ENCODE measurements around the gene DUSP18.
"Not testable (repeated sequence)": the region's sequence is repeated elsewhere in the genome, so short reads cannot be mapped to it uniquely, and the experiment has no call there.

Gene DUSP18

DNA sequence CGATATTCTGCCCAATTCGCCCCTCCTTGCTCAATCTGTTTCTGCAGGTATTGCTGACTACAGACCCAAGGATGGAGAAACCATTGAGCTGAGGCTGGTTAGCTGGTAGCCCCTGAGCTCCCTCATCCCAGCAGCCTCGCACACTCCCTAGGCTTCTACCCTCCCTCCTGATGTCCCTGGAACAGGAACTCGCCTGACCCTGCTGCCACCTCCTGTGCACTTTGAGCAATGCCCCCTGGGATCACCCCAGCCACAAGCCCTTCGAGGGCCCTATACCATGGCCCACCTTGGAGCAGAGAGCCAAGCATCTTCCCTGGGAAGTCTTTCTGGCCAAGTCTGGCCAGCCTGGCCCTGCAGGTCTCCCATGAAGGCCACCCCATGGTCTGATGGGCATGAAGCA, 41.3 kb downstream of the DUSP18 start:
- TF ChIP-seq EZH2 (IDR thresholded peaks at IDR 0.05) (no peak), POLR2AphosphoS5 (IDR thresholded peaks at IDR 0.05; ENCODE audit: borderline replicate concordance, low read depth, low read length) (no peak), FOXP2 (optimal IDR thresholded peaks at IDR 0.05; ENCODE audit: control extremely low read depth, extremely low read length, insufficient read depth) (no peak)
- Histone ChIP-seq H3K4me3 (no peak overlapping the region), H3K36me3 (ENCODE audit: insufficient read depth, low read length) (no peaks in the 10 kb centered on the region), H3K27ac (no peak overlapping the region), H3K9me3 (ENCODE audit: low read depth, low read length) (no peaks in the 10 kb centered on the region), H3K9ac (ENCODE audit: insufficient read length) (no peak overlapping the region)
- DNase-seq (ENCODE audit: low read depth, low spot score): no peak

DNA sequence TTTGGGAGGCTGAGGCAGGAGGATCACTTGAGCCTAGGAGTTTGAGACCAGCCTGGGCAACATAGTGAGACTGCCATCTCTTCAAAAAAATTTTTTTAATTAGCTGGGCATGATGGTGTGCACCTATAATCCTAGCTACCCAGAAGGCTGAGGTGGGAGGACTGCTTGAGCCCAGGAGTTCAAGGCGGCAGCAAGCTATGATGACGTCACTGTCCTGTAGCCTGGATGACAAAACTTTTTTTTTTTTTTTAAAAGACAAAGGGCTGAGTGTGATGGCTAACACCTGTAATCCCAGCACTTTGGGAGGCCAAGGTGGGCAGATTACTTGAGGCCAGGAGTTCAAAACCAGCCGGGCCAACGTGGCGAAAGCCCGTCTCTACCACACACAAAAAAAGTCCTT, 47.8 kb downstream of the DUSP18 start:
- DNase-seq (ENCODE audit: low read depth, low spot score); H3K27ac ChIP-seq; H3K4me3 ChIP-seq; H3K9me3 ChIP-seq (ENCODE audit: low read depth, low read length); H3K36me3 ChIP-seq (ENCODE audit: insufficient read depth, low read length); H3K9ac ChIP-seq (ENCODE audit: insufficient read length): not testable (repeated sequence)

DNA sequence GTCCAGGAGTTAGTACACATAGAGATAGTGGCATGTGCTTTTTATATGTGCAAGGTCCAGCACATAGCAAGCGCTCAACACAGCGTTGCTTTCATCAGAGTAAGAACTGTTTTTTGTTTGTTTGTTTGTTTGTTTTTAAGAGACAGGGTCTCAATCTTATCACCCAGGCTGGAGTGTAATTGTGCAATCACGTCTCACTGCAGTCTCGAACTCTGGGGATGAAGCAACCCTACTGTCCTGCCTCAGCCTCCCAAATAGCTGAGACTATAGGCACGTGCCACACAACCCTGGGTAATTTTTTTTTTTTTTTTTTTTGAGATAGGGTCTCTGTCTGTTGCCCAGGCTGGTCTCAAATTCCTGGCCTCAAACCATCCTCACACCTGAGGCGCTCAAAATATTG, 49.9 kb downstream of the DUSP18 start:
- no peak for TF ChIP-seq FOXP2 (optimal IDR thresholded peaks at IDR 0.05; ENCODE audit: control extremely low read depth, extremely low read length, insufficient read depth)
- TF ChIP-seq EZH2 (IDR thresholded peaks at IDR 0.05): no peak
- no peak for TF ChIP-seq POLR2AphosphoS5 (IDR thresholded peaks at IDR 0.05; ENCODE audit: borderline replicate concordance, low read depth, low read length)
- DNase-seq (ENCODE audit: low read depth, low spot score): no peak
- no peak overlapping the region for H3K27ac ChIP-seq
- H3K9me3 ChIP-seq (ENCODE audit: low read depth, low read length): no peaks in the 10 kb centered on the region
- no peaks in the 10 kb centered on the region for H3K36me3 ChIP-seq (ENCODE audit: insufficient read depth, low read length)
- no peak overlapping the region for H3K4me3 ChIP-seq
- no peak overlapping the region for H3K9ac ChIP-seq (ENCODE audit: insufficient read length)

DNA sequence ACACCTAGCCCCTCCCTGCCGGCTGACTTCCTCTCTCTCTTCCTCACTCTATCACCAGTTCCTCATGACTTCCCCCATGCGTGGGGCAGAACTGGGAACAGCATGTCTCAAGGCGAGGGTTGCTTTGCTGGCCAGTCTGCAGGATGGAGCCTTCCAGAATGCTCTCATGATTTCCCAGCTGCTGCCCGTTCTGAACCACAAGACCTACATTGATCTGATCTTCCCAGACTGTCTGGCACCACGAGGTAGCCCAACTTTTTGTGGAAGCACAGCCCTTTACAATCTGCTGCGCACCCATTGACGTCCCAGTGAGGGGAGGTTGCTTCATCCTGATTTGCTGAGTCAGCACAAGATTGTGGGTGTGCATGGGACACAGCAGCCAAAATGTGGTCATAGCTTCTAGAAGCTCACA, 52.1 kb downstream of the DUSP18 start:
- no peak overlapping the region for H3K4me3 ChIP-seq
- no peak for TF ChIP-seq POLR2AphosphoS5 (IDR thresholded peaks at IDR 0.05; ENCODE audit: borderline replicate concordance, low read depth, low read length)
- no peak for TF ChIP-seq FOXP2 (optimal IDR thresholded peaks at IDR 0.05; ENCODE audit: control extremely low read depth, extremely low read length, insufficient read depth)
- no peak for TF ChIP-seq EZH2 (IDR thresholded peaks at IDR 0.05)
- no peaks in the 10 kb centered on the region for H3K9me3 ChIP-seq (ENCODE audit: low read depth, low read length)
- H3K27ac ChIP-seq: no peak overlapping the region
- no peaks in the 10 kb centered on the region for H3K36me3 ChIP-seq (ENCODE audit: insufficient read depth, low read length)
- H3K9ac ChIP-seq (ENCODE audit: insufficient read length): no peak overlapping the region
- no peak for DNase-seq (ENCODE audit: low read depth, low spot score)

DNA sequence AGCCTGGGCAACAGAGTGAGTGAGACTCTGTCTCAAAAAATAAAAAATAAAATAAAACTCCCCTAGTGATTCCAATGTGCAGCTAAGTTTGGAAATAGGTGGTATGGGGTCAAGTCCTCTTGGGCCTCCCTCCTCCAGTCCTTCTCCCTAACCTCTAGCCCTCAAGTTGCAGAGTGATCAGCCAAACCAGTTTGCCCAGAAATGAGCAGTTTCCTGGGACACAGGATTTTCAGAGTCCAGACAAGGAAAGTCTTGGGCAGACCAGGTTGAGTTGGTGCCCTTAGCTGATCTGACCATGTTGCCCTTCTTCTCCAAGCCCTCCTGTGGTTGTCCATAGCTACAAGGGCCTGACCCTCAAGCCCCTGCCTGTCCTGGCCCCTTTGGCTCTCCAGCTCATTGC, 52.8 kb downstream of the DUSP18 start:
- no peak overlapping the region for H3K4me3 ChIP-seq
- no peak for TF ChIP-seq EZH2 (IDR thresholded peaks at IDR 0.05)
- no peak for TF ChIP-seq FOXP2 (optimal IDR thresholded peaks at IDR 0.05; ENCODE audit: control extremely low read depth, extremely low read length, insufficient read depth)
- TF ChIP-seq POLR2AphosphoS5 (IDR thresholded peaks at IDR 0.05; ENCODE audit: borderline replicate concordance, low read depth, low read length): no peak
- no peaks in the 10 kb centered on the region for H3K36me3 ChIP-seq (ENCODE audit: insufficient read depth, low read length)
- no peak for DNase-seq (ENCODE audit: low read depth, low spot score)
- H3K27ac ChIP-seq: no peak overlapping the region
- no peak overlapping the region for H3K9ac ChIP-seq (ENCODE audit: insufficient read length)
- no peaks in the 10 kb centered on the region for H3K9me3 ChIP-seq (ENCODE audit: low read depth, low read length)

DNA sequence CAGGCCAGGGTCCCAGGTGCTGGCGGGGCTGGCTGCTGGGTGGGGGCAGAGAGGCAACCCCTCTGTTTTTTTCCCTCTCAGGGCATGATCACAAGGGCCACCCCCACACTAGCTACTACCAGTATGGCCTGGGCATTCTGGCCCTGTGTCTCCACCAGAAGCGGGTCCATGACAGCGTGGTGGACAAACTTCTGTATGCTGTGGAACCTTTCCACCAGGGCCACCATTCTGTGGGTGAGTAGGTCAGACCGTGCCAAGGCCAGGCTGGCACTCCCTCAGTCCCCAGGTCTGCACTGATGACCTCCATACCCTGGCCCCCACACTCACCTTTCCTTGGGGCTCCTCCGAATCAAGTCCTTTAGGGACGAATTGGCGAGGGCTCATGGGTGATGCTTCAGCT, 53.4 kb downstream of the DUSP18 start:
- Histone ChIP-seq H3K4me3 (no peak overlapping the region), H3K9me3 (ENCODE audit: low read depth, low read length) (no peaks in the 10 kb centered on the region), H3K27ac (no peak overlapping the region), H3K9ac (ENCODE audit: insufficient read length) (no peak overlapping the region), H3K36me3 (ENCODE audit: insufficient read depth, low read length) (no peaks in the 10 kb centered on the region)
- DNase-seq (ENCODE audit: low read depth, low spot score): no peak
- no peak for TF ChIP-seq EZH2 (IDR thresholded peaks at IDR 0.05)
- no peak for TF ChIP-seq POLR2AphosphoS5 (IDR thresholded peaks at IDR 0.05; ENCODE audit: borderline replicate concordance, low read depth, low read length)
- TF ChIP-seq FOXP2 (optimal IDR thresholded peaks at IDR 0.05; ENCODE audit: control extremely low read depth, extremely low read length, insufficient read depth): no peak

DNA sequence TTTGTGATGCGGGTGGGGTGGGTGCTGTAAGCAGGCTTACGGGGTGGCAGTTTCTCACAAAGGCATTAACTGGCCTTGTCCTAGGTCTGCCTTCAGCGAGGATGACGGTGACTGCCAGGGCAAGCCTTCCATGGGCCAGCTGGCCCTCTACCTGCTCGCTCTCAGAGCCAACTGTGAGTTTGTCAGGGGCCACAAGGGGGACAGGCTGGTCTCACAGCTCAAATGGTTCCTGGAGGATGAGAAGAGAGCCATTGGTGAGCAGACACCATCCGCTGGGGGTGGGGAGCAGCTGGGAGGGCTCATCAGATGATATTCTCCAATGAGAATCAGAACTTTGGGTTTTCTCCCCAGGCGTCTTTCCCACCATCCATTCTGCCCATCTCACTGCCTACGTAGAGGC, 54.9 kb downstream of the DUSP18 start:
- no peak for TF ChIP-seq FOXP2 (optimal IDR thresholded peaks at IDR 0.05; ENCODE audit: control extremely low read depth, extremely low read length, insufficient read depth)
- no peak for TF ChIP-seq EZH2 (IDR thresholded peaks at IDR 0.05)
- TF ChIP-seq POLR2AphosphoS5 (IDR thresholded peaks at IDR 0.05; ENCODE audit: borderline replicate concordance, low read depth, low read length): no peak
- Histone ChIP-seq H3K27ac (no peak overlapping the region), H3K36me3 (ENCODE audit: insufficient read depth, low read length) (no peaks in the 10 kb centered on the region), H3K9me3 (ENCODE audit: low read depth, low read length) (no peaks in the 10 kb centered on the region), H3K9ac (ENCODE audit: insufficient read length) (no peak overlapping the region), H3K4me3 (no peak overlapping the region)
- no peak for DNase-seq (ENCODE audit: low read depth, low spot score)
